ENCODE measurements around the gene TP63. TPM values are rescaled to one million over a fixed set of nuclear protein-coding genes. Genes with fewer than 3 reads are reported as not detected.

TP63 gene
- total RNA-seq = 10 to 100 TPM in 1 of 2 donors, 1 to 10 TPM in 1; 6.0 to 10.5 TPM
- 5.2 TPM for polyA plus RNA-seq (ENCODE audit: insufficient read depth, low read depth, low replicate concordance)
- long read RNA-seq, donor 1 = 0 reads
- long read RNA-seq, donor 2 = 0 reads

DNA sequence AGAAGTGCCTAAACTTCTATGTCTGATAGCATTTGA, at the start of gene TP63:
TP63 (plus strand) TSS at position 17 of the 36 bp plus-strand sequence. CDS start 127 bp downstream, outside the sequence.
- Histone ChIP-seq H3K4me1 (no peaks in the 10 kb centered on the region), H3K27ac (peak within 1 kb of the TSS in 1 of 2 donors; percentile 12), H3K36me3 (ENCODE audit: low read depth, missing control alignments) (no peaks in the 10 kb centered on the region), H3K9me3 (no peaks in the 10 kb centered on the region), H3K4me3 (peak within 1 kb of the TSS in 1 of 2 donors; percentile 0), H3K27me3 (no peaks in the 10 kb centered on the region)
- DNase-seq = no peak
- TF ChIP-seq, protein P1, sequence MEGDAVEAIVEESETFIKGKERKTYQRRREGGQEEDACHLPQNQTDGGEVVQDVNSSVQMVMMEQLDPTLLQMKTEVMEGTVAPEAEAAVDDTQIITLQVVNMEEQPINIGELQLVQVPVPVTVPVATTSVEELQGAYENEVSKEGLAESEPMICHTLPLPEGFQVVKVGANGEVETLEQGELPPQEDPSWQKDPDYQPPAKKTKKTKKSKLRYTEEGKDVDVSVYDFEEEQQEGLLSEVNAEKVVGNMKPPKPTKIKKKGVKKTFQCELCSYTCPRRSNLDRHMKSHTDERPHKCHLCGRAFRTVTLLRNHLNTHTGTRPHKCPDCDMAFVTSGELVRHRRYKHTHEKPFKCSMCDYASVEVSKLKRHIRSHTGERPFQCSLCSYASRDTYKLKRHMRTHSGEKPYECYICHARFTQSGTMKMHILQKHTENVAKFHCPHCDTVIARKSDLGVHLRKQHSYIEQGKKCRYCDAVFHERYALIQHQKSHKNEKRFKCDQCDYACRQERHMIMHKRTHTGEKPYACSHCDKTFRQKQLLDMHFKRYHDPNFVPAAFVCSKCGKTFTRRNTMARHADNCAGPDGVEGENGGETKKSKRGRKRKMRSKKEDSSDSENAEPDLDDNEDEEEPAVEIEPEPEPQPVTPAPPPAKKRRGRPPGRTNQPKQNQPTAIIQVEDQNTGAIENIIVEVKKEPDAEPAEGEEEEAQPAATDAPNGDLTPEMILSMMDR (IDR thresholded peaks at IDR 0.05) = no peak
- TF ChIP-seq POLR2A (IDR thresholded peaks at IDR 0.05) = no peak
- intact Hi-C loops (cut with DNase I; ENCODE audit: low total_unique reads) = no loop called here

DNA sequence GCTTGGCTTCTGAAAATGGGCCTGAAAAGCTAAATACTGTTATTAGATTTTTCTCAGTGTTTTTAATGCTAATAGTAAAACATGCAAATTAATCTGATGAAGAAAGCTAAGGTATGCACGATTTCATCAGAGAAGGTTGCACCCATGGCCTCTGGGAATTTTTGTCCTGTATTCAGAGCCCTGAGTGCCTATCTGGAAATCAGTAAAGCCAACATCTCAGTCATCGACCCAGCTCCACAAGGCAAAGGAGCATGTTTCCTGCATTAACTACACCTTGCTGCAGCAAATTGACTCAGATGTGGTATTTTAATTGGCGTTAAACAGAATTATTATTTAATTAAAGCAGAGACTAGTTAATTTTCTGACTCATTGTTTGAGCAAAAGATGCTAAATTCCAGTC, 49.0 kb upstream of the TP63 start:
- H3K9me3 ChIP-seq = no peaks in the 10 kb centered on the region
- TF ChIP-seq POLR2A (IDR thresholded peaks at IDR 0.05) = no peak
- TF ChIP-seq, protein P1 (IDR thresholded peaks at IDR 0.05) = no peak
- 88 to 89% methylated on average over 3 of the region's 3 CpGs for WGBS, 2 donors
- H3K27me3 ChIP-seq = no peaks in the 10 kb centered on the region
- H3K36me3 ChIP-seq (ENCODE audit: low read depth, missing control alignments) = no peaks in the 10 kb centered on the region
- H3K4me3 ChIP-seq = no peak overlapping the region
- no peaks in the 10 kb centered on the region for H3K4me1 ChIP-seq
- no peak for DNase-seq
- intact Hi-C loops (cut with DNase I; ENCODE audit: low total_unique reads) = no loop called here
- no peak overlapping the region for H3K27ac ChIP-seq

DNA sequence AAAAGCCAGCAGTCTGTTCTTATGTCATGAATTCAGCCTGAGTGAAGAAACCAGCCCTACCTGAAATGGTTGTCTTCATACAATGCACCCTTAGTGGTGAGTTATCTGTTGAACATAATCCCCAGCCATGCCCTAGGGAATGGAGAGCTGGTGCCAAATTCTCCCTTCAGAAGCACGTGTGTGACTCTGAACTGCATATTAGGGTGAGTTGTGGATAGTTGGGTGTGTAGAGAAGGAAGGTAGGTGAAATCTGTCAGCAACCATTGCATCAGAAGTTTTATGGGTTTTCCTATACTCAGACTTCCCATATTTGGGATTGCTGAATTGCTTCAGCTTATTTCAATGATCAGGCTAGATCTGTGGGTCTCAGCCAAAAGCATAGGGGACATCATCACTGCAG, 46.5 kb upstream of the TP63 start:
- 48 to 71% methylated on average over 1 of the region's 1 CpG for WGBS, 2 donors
- no peaks in the 10 kb centered on the region for H3K27me3 ChIP-seq
- no peak for DNase-seq
- H3K27ac ChIP-seq = no peak overlapping the region
- TF ChIP-seq POLR2A (IDR thresholded peaks at IDR 0.05) = no peak
- TF ChIP-seq, protein P1 (IDR thresholded peaks at IDR 0.05) = no peak
- H3K36me3 ChIP-seq (ENCODE audit: low read depth, missing control alignments) = no peaks in the 10 kb centered on the region
- no peaks in the 10 kb centered on the region for H3K9me3 ChIP-seq
- intact Hi-C loops (cut with DNase I; ENCODE audit: low total_unique reads) = no loop called here
- no peak overlapping the region for H3K4me3 ChIP-seq
- no peaks in the 10 kb centered on the region for H3K4me1 ChIP-seq

DNA sequence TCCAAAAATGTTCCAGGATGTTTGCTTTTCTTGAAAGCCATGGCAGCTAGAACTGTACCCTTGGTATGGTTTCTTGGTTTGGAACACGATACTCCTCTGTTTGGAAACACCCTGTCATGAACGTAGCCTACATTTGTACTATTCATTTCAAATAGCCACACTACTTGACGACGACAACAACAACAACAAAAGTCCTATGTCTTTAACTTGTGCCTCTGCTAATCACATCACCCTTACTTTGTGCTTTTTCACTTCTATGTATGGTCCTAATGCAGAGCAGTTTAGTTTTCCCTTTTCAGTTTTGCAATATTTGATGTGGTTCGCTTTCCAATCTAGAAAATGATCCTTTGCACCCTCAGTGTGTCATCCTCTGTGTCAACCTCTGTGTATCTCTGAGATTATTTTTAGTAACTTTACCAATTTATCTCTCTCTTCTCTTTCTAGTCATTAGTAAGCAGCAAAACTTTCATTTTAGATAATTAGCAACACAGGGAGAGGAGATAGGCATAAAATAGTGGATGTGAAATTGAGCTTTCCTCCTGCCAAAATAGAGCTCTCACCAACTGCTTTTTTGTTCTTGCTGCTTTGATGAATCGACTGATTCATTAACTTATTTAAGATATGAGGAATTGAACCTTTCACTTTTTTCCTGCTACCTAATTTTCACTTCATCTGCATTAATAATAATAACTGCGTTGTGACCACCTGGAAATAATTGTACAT, 44.1 kb upstream of the TP63 start:
- WGBS, 2 donors = 91 to 92% methylated on average over 7 of the region's 7 CpGs
- TF ChIP-seq POLR2A (IDR thresholded peaks at IDR 0.05) = no peak
- TF ChIP-seq, protein P1 (IDR thresholded peaks at IDR 0.05) = no peak
- intact Hi-C loops (cut with DNase I; ENCODE audit: low total_unique reads) = no loop called here
- no peak for DNase-seq
- Histone ChIP-seq H3K4me3 (no peak overlapping the region), H3K9me3 (no peaks in the 10 kb centered on the region), H3K27me3 (no peaks in the 10 kb centered on the region), H3K27ac (no peak overlapping the region), H3K36me3 (ENCODE audit: low read depth, missing control alignments) (no peaks in the 10 kb centered on the region), H3K4me1 (no peaks in the 10 kb centered on the region)

DNA sequence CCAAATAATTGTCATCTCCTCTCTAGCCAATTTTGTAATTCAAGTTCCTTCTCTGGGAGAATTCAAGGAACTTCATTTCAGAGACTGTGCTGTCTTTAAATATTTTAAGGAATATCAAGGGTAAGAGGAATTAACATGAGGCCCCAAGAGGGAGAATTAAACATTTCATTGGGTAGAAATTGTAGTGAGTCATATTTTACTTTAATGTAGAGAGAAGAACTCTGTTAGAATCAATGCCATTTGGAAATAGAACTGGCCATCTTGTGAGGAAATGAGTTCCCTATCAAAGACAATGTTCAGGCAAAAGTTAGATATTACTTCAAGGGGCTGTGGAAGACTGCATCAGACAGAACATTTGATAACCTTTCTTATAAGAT, 43.5 kb upstream of the TP63 start:
- TF ChIP-seq, protein P1 (IDR thresholded peaks at IDR 0.05) = no peak
- no peak for TF ChIP-seq POLR2A (IDR thresholded peaks at IDR 0.05)
- Histone ChIP-seq H3K4me3 (no peak overlapping the region), H3K27ac (no peak overlapping the region), H3K36me3 (ENCODE audit: low read depth, missing control alignments) (no peaks in the 10 kb centered on the region), H3K27me3 (no peaks in the 10 kb centered on the region), H3K4me1 (no peaks in the 10 kb centered on the region), H3K9me3 (no peaks in the 10 kb centered on the region)
- no peak for DNase-seq
- intact Hi-C loops (cut with DNase I; ENCODE audit: low total_unique reads) = no loop called here
